Measurements from ENCODE around the gene VSX2. TPM values are rescaled to one million over a fixed set of nuclear protein-coding genes. Genes with fewer than 3 reads are reported as not detected.

The VSX2 gene
- total RNA-seq (ENCODE audit: low replicate concordance): 0.12 TPM in 1 of 2 replicates, not detected in the other
- long read RNA-seq: 0 reads

- no peak for TF ChIP-seq CTCF (conservative IDR thresholded peaks at IDR 0.05)
- Mint-ChIP-seq H3K4me1 (ENCODE audit: unreplicated experiment) (no peaks in the 10 kb centered on the region), H3K4me3 (peak within 1 kb of the TSS; percentile 73), H3K36me3 (no peaks in the 10 kb centered on the region), H3K27me3 (peaks cover 89% of the 10 kb centered on the region), H3K9me3 (peaks cover 4% of the 10 kb centered on the region), H3K27ac (peak within 1 kb of the TSS; percentile 46)
- DNase-seq (ENCODE audit: extremely low spot score, unreplicated experiment): no peak
These were observed at the start of gene VSX2 for GRCh38 chr14:74238974-74239847. Gene VSX2 (plus strand): TSS chr14:74239449. CDS start chr14:74239562, 113 bp downstream.

- Mint-ChIP-seq H3K27me3 (no peaks in the 10 kb centered on the region), H3K9me3 (no peaks in the 10 kb centered on the region), H3K36me3 (no peaks in the 10 kb centered on the region), H3K4me1 (ENCODE audit: unreplicated experiment) (peaks cover 8% of the 10 kb centered on the region), H3K27ac (no peak overlapping the region), H3K4me3 (no peak overlapping the region)
- TF ChIP-seq CTCF (conservative IDR thresholded peaks at IDR 0.05): no peak
- no peak for DNase-seq (ENCODE audit: extremely low spot score, unreplicated experiment)
These were observed 48.2 kb upstream of the VSX2 start for GRCh38 chr14:74190927-74191575.

- Mint-ChIP-seq H3K36me3 (no peaks in the 10 kb centered on the region), H3K4me3 (no peak overlapping the region), H3K27ac (no peak overlapping the region), H3K9me3 (no peaks in the 10 kb centered on the region), H3K27me3 (no peaks in the 10 kb centered on the region), H3K4me1 (ENCODE audit: unreplicated experiment) (peaks cover 8% of the 10 kb centered on the region)
- no peak for TF ChIP-seq CTCF (conservative IDR thresholded peaks at IDR 0.05)
- no peak for DNase-seq (ENCODE audit: extremely low spot score, unreplicated experiment)
These were observed 44.6 kb upstream of the VSX2 start for GRCh38 chr14:74194506-74195274.

GRCh38 chr14:74195623-74196022 is 43.6 kb upstream of the VSX2 start:
- no peaks in the 10 kb centered on the region for H3K9me3 Mint-ChIP-seq
- H3K4me1 Mint-ChIP-seq (ENCODE audit: unreplicated experiment): peaks cover 8% of the 10 kb centered on the region
- H3K4me3 Mint-ChIP-seq: no peak overlapping the region
- DNase-seq (ENCODE audit: extremely low spot score, unreplicated experiment): no peak
- no peak for TF ChIP-seq CTCF (conservative IDR thresholded peaks at IDR 0.05)
- H3K27me3 Mint-ChIP-seq: no peaks in the 10 kb centered on the region
- no peak overlapping the region for H3K27ac Mint-ChIP-seq
- H3K36me3 Mint-ChIP-seq: no peaks in the 10 kb centered on the region

- H3K36me3 Mint-ChIP-seq: peaks cover 7% of the 10 kb centered on the region
- peaks cover 4% of the 10 kb centered on the region for H3K4me1 Mint-ChIP-seq (ENCODE audit: unreplicated experiment)
- no peak overlapping the region for H3K4me3 Mint-ChIP-seq
- no peaks in the 10 kb centered on the region for H3K9me3 Mint-ChIP-seq
- no peak for TF ChIP-seq CTCF (conservative IDR thresholded peaks at IDR 0.05)
- DNase-seq (ENCODE audit: extremely low spot score, unreplicated experiment): no peak
- H3K27ac Mint-ChIP-seq: no peak overlapping the region
- H3K27me3 Mint-ChIP-seq: no peaks in the 10 kb centered on the region
These were observed 40.6 kb upstream of the VSX2 start for GRCh38 chr14:74198441-74199234.
